ENCODE results near the gene ADAT1.

Gene ADAT1

GRCh38 chr16:75635036-75635435 is 12.0 kb upstream of the ADAT1 start:
- Histone ChIP-seq H3K4ac (ENCODE audit: low read length) (no peak overlapping the region), H3K18ac (ENCODE audit: low read length) (no peak overlapping the region), H2AK5ac (ENCODE audit: low read depth, low read length) (no peak overlapping the region), H3K27ac (replicated peaks; ENCODE audit: low read length) (no peak overlapping the region), H3K9me3 (replicated peaks in 1 of 2; ENCODE audit: control insufficient read depth in 2 of 2, insufficient read depth in 1 of 2, low read depth in 1 of 2, low read length in 2 of 2) (no peaks in the 10 kb centered on the region), H3K79me1 (ENCODE audit: low read depth, low read length) (peaks cover 2% of the 10 kb centered on the region), H3K27me3 (ENCODE audit: control insufficient read depth in 3 of 3, insufficient read depth in 3 of 3, low read depth in 1 of 3, low read length in 3 of 3) (no peaks in the 10 kb centered on the region), H3K14ac (ENCODE audit: low read length) (no peak overlapping the region), H3K9ac (ENCODE audit: low read depth, low read length, poor library complexity) (no peak overlapping the region), H2AFZ (ENCODE audit: low read length) (no peak overlapping the region), H4K91ac (ENCODE audit: low read depth, low read length, poor library complexity) (no peak overlapping the region), H3K4me2 (ENCODE audit: insufficient read depth, low read length, poor library complexity, severe bottlenecking) (no peak overlapping the region), H3K4me1 (ENCODE audit: control insufficient read depth in 2 of 2, insufficient read depth in 1 of 2, low read depth in 1 of 2, low read length in 2 of 2) (no peaks in the 10 kb centered on the region), H2BK12ac (ENCODE audit: low read length) (no peak overlapping the region), H3K23ac (ENCODE audit: low read depth, low read length, poor library complexity) (no peak overlapping the region), H2BK120ac (ENCODE audit: low read depth, low read length) (no peak overlapping the region), H4K8ac (ENCODE audit: low read depth, low read length) (no peak overlapping the region), H3K4me3 (ENCODE audit: low read length in 2 of 2) (no peak overlapping the region), H3K36me3 (replicated peaks in 1 of 2; ENCODE audit: control insufficient read depth in 2 of 2, insufficient read depth in 2 of 2, low read length in 2 of 2) (peaks cover 40 to 95% of the 10 kb centered on the region in 2 donors), H2BK5ac (ENCODE audit: low read length) (no peak overlapping the region), H2BK15ac (ENCODE audit: low read length) (no peak overlapping the region)
- no peak for DNase-seq (ENCODE audit: low spot score)
- no CpG with 5 or more reads among the region's 3 CpGs for WGBS, 2 donors (ENCODE audit: extremely low coverage in 2 of 2, insufficient read length in 2 of 2, insufficient replicate concordance in 1 of 2)

- Histone ChIP-seq H3K27ac (replicated peaks; ENCODE audit: low read length) (no peak overlapping the region), H3K79me1 (ENCODE audit: low read depth, low read length) (peaks cover 2% of the 10 kb centered on the region), H3K9me3 (replicated peaks in 1 of 2; ENCODE audit: control insufficient read depth in 2 of 2, insufficient read depth in 1 of 2, low read depth in 1 of 2, low read length in 2 of 2) (no peaks in the 10 kb centered on the region), H2AK5ac (ENCODE audit: low read depth, low read length) (no peak overlapping the region), H3K4me2 (ENCODE audit: insufficient read depth, low read length, poor library complexity, severe bottlenecking) (no peak overlapping the region), H3K14ac (ENCODE audit: low read length) (no peak overlapping the region), H3K18ac (ENCODE audit: low read length) (no peak overlapping the region), H2BK12ac (ENCODE audit: low read length) (no peak overlapping the region), H3K4me1 (ENCODE audit: control insufficient read depth in 2 of 2, insufficient read depth in 1 of 2, low read depth in 1 of 2, low read length in 2 of 2) (no peaks in the 10 kb centered on the region), H3K4me3 (ENCODE audit: low read length in 2 of 2) (no peak overlapping the region), H3K9ac (ENCODE audit: low read depth, low read length, poor library complexity) (no peak overlapping the region), H2BK5ac (ENCODE audit: low read length) (no peak overlapping the region), H2BK120ac (ENCODE audit: low read depth, low read length) (no peak overlapping the region), H4K8ac (ENCODE audit: low read depth, low read length) (no peak overlapping the region), H4K91ac (ENCODE audit: low read depth, low read length, poor library complexity) (no peak overlapping the region), H2BK15ac (ENCODE audit: low read length) (no peak overlapping the region), H3K36me3 (replicated peaks in 1 of 2; ENCODE audit: control insufficient read depth in 2 of 2, insufficient read depth in 2 of 2, low read length in 2 of 2) (peaks cover 52 to 97% of the 10 kb centered on the region in 2 donors), H3K27me3 (ENCODE audit: control insufficient read depth in 3 of 3, insufficient read depth in 3 of 3, low read depth in 1 of 3, low read length in 3 of 3) (no peaks in the 10 kb centered on the region), H3K4ac (ENCODE audit: low read length) (no peak overlapping the region), H3K23ac (ENCODE audit: low read depth, low read length, poor library complexity) (no peak overlapping the region), H2AFZ (ENCODE audit: low read length) (no peak overlapping the region)
- no CpG with 5 or more reads among the region's 8 CpGs for WGBS, 2 donors (ENCODE audit: extremely low coverage in 2 of 2, insufficient read length in 2 of 2, insufficient replicate concordance in 1 of 2)
- no peak for DNase-seq (ENCODE audit: low spot score)
Observed at GRCh38 chr16:75632857-75633256, 9.8 kb upstream of the ADAT1 start.

GRCh38 chr16:75630052-75630451 is 7.0 kb upstream of the ADAT1 start:
- H2BK120ac ChIP-seq (ENCODE audit: low read depth, low read length): no peak overlapping the region
- peaks cover 61 to 94% of the 10 kb centered on the region in 2 donors for H3K36me3 ChIP-seq (replicated peaks in 1 of 2; ENCODE audit: control insufficient read depth in 2 of 2, insufficient read depth in 2 of 2, low read length in 2 of 2)
- no peak overlapping the region for H3K27ac ChIP-seq (replicated peaks; ENCODE audit: low read length)
- H3K4ac ChIP-seq (ENCODE audit: low read length): no peak overlapping the region
- no peak overlapping the region for H3K18ac ChIP-seq (ENCODE audit: low read length)
- H3K4me3 ChIP-seq (ENCODE audit: low read length in 2 of 2): peak overlapping the region in 1 of 2 donors; percentile 3
- no peak overlapping the region for H2BK12ac ChIP-seq (ENCODE audit: low read length)
- no peak overlapping the region for H2BK15ac ChIP-seq (ENCODE audit: low read length)
- H4K91ac ChIP-seq (ENCODE audit: low read depth, low read length, poor library complexity): no peak overlapping the region
- no peaks in the 10 kb centered on the region for H3K79me1 ChIP-seq (ENCODE audit: low read depth, low read length)
- H2AFZ ChIP-seq (ENCODE audit: low read length): no peak overlapping the region
- H3K23ac ChIP-seq (ENCODE audit: low read depth, low read length, poor library complexity): no peak overlapping the region
- H2AK5ac ChIP-seq (ENCODE audit: low read depth, low read length): no peak overlapping the region
- no peak overlapping the region for H3K9ac ChIP-seq (ENCODE audit: low read depth, low read length, poor library complexity)
- H3K4me1 ChIP-seq (ENCODE audit: control insufficient read depth in 2 of 2, insufficient read depth in 1 of 2, low read depth in 1 of 2, low read length in 2 of 2): no peaks in the 10 kb centered on the region
- H3K4me2 ChIP-seq (ENCODE audit: insufficient read depth, low read length, poor library complexity, severe bottlenecking): no peak overlapping the region
- no peaks in the 10 kb centered on the region for H3K9me3 ChIP-seq (replicated peaks in 1 of 2; ENCODE audit: control insufficient read depth in 2 of 2, insufficient read depth in 1 of 2, low read depth in 1 of 2, low read length in 2 of 2)
- DNase-seq (ENCODE audit: low spot score): no peak
- WGBS, 2 donors (ENCODE audit: extremely low coverage in 2 of 2, insufficient read length in 2 of 2, insufficient replicate concordance in 1 of 2): no CpG with 5 or more reads among the region's 3 CpGs
- H3K27me3 ChIP-seq (ENCODE audit: control insufficient read depth in 3 of 3, insufficient read depth in 3 of 3, low read depth in 1 of 3, low read length in 3 of 3): no peaks in the 10 kb centered on the region
- no peak overlapping the region for H2BK5ac ChIP-seq (ENCODE audit: low read length)
- H4K8ac ChIP-seq (ENCODE audit: low read depth, low read length): no peak overlapping the region
- no peak overlapping the region for H3K14ac ChIP-seq (ENCODE audit: low read length)

- H3K23ac ChIP-seq (ENCODE audit: low read depth, low read length, poor library complexity): no peak overlapping the region
- no peak overlapping the region for H3K18ac ChIP-seq (ENCODE audit: low read length)
- no peak overlapping the region for H2AFZ ChIP-seq (ENCODE audit: low read length)
- H3K4me2 ChIP-seq (ENCODE audit: insufficient read depth, low read length, poor library complexity, severe bottlenecking): no peak overlapping the region
- no peak overlapping the region for H2BK120ac ChIP-seq (ENCODE audit: low read depth, low read length)
- H3K9ac ChIP-seq (ENCODE audit: low read depth, low read length, poor library complexity): no peak overlapping the region
- H3K4ac ChIP-seq (ENCODE audit: low read length): no peak overlapping the region
- no peak for DNase-seq (ENCODE audit: low spot score)
- H2BK5ac ChIP-seq (ENCODE audit: low read length): no peak overlapping the region
- no peaks in the 10 kb centered on the region for H3K27me3 ChIP-seq (ENCODE audit: control insufficient read depth in 3 of 3, insufficient read depth in 3 of 3, low read depth in 1 of 3, low read length in 3 of 3)
- no peaks in the 10 kb centered on the region for H3K4me1 ChIP-seq (ENCODE audit: control insufficient read depth in 2 of 2, insufficient read depth in 1 of 2, low read depth in 1 of 2, low read length in 2 of 2)
- no peak overlapping the region for H4K8ac ChIP-seq (ENCODE audit: low read depth, low read length)
- no peak overlapping the region for H3K14ac ChIP-seq (ENCODE audit: low read length)
- H3K36me3 ChIP-seq (replicated peaks in 1 of 2; ENCODE audit: control insufficient read depth in 2 of 2, insufficient read depth in 2 of 2, low read length in 2 of 2): peaks cover 60 to 85% of the 10 kb centered on the region in 2 donors
- H3K27ac ChIP-seq (replicated peaks; ENCODE audit: low read length): no peak overlapping the region
- H3K4me3 ChIP-seq (ENCODE audit: low read length in 2 of 2): no peak overlapping the region
- no peaks in the 10 kb centered on the region for H3K9me3 ChIP-seq (replicated peaks in 1 of 2; ENCODE audit: control insufficient read depth in 2 of 2, insufficient read depth in 1 of 2, low read depth in 1 of 2, low read length in 2 of 2)
- no peak overlapping the region for H2BK15ac ChIP-seq (ENCODE audit: low read length)
- H2BK12ac ChIP-seq (ENCODE audit: low read length): no peak overlapping the region
- WGBS, 2 donors (ENCODE audit: extremely low coverage in 2 of 2, insufficient read length in 2 of 2, insufficient replicate concordance in 1 of 2): no CpG with 5 or more reads among the region's 10 CpGs
- H3K79me1 ChIP-seq (ENCODE audit: low read depth, low read length): no peaks in the 10 kb centered on the region
- H2AK5ac ChIP-seq (ENCODE audit: low read depth, low read length): no peak overlapping the region
- H4K91ac ChIP-seq (ENCODE audit: low read depth, low read length, poor library complexity): no peak overlapping the region
Observed at GRCh38 chr16:75629132-75629531, 6.1 kb upstream of the ADAT1 start.
